Activated gamma-delta T cell treated with Interleukin-2 at 50 U/mL for 16 hours (primary cell): ENCODE measurements around the gene MS4A6A.
A peak's percentile ranks its signal among the peaks of the same experiment; 100 is the strongest.
"Not testable (repeated sequence)": the region's sequence is repeated elsewhere in the genome, so short reads cannot be mapped to it uniquely, and the experiment has no call there.

Source experiments
- DNase-seq: peaks from one replicate; pipeline ENCODE4 v3.0.0-alpha.2; 2020

The MS4A6A gene, protein sequence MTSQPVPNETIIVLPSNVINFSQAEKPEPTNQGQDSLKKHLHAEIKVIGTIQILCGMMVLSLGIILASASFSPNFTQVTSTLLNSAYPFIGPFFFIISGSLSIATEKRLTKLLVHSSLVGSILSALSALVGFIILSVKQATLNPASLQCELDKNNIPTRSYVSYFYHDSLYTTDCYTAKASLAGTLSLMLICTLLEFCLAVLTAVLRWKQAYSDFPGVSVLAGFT

GRCh38 chr11:60182541-60183330, at the start of gene MS4A6A:
Gene MS4A6A (minus strand): TSS chr11:60183083. CDS start chr11:60181727, 1,356 bp downstream.
- no peak for DNase-seq

DNA sequence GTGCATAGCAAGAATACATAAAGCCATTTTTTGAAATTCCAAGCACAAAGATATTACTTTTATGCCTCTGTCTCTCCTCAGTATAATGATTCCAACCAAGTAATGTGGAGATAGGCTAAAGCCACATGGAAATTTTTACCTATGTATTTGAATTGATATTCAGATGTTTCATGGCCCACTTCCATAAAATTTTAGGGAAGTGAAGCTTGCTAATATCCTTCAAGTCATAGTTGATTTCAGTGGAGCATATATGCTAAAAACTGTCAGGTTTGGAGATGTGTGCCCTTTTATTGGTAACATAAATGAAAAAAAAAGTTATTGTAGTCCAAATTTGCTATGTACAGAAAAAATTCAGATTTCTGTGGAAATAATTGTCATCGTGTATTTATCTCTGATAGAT, 47.8 kb upstream of the MS4A6A start:
- DNase-seq: no peak

DNA sequence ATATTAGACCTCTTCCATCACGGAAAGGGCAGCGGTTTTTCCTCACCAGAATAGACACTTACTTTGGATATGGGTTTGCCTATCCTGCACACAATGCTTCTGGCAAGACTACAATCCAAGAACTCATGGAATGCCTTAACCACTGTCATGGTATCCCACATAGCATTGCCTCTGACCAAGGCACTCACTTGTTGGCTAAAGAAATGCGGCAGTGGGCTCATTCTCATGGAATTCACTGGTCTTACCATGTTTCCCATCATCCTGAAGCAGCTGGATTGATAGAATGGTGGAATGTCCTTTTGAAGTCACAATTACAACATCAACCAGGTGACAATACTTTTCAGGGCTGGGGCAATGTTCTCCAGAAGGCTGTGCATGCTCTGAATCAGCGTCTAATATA, 39.3 kb upstream of the MS4A6A start:
- no peak for DNase-seq

DNA sequence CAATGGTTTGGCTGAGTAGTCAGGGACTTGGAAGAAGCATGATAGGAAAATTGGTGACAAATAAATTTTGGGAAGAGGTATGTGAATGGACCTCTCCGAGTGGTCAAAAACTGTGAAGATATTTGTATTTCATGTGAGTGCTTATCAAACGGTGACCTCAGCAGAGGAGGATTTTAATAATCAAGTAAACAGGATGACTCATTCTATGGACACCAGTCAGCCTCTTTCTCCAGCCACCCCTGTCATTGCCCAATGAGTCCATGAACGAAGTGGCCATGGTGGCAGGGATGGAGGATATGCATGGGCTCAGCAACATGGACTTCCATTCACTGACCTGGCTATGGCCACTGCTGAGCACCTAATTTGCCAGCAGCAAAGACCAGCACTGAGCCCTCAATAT, 38.8 kb upstream of the MS4A6A start:
- DNase-seq: no peak

- no peak for DNase-seq
Measured at GRCh38 chr11:60221181-60221580, 38.3 kb upstream of the MS4A6A start.

DNA sequence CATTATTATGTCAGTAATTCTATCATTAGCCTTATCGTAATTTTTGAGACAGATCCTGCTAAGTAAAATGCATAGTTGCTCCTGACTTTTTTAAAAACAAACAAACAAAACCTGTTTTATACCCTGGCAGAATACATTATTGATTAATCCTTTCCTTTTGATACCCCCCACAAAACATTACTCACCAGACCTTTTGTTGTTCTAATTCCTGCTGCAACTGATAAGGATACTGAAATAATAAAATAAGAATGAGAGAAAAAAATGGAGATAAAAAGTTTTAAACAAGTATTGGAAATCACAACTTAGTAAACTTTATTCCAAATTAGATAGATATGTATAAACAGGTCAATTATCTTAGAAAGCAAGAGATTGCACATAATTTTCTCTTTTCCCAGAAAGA, 31.5 kb upstream of the MS4A6A start:
- no peak for DNase-seq

DNA sequence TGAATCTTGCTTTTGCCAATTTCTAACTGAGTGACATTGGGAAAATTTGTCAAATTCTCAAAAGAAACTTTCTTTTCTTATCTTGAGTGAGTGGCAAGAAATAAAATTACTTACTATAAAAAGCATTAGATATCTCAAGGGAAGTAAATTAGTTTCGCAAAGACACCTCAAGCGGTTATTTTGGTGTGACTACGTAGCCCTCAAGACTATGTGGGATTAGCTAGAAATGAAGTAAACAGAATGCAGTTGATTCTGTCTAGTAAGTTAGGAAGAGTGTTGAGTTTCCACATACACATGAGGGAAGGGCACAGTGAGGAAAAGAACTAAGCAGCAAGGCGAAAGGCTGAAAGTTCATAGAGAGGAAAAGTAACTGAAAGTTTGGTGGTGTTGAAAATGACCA, 28.3 kb upstream of the MS4A6A start:
- DNase-seq: no peak

- DNase-seq: no peak
Measured at GRCh38 chr11:60209977-60210376, 27.1 kb upstream of the MS4A6A start.

GRCh38 chr11:60208951-60209350, 26.1 kb upstream of the MS4A6A start:
- DNase-seq: no peak

DNA sequence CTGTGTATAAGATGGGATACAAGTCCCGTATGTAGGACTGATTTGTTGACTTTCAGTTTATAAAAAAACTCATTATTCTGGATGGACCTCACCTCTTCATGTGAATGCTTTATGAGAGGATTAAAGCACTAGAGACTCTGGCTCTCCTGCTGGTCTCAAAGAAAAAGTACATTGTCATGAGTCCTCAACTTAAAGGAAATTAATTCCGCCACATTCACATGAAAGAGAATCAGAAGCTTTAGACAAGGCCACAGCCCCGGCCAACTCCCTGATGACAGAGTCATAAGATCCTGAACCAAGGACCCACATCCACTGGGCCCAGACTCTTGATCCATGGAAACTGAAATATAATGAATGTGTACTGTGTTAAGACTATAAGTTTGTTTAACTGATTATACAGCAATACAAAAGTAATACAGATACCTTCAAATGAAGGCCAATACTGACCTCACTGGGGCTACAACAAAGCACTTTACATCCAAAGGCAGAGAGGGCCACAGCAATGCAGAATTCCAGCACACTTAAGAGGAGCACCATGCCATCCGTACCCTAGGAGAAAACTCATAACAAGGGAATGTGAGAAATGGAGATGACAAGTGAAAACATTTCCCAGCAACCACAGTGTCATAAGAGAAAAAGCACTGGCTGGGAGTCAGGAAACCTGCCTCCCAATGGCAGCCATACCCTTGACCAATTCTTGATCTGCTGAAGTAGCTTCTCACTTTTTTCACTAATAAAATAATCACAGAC, 25.4 kb upstream of the MS4A6A start:
- DNase-seq: no peak

DNA sequence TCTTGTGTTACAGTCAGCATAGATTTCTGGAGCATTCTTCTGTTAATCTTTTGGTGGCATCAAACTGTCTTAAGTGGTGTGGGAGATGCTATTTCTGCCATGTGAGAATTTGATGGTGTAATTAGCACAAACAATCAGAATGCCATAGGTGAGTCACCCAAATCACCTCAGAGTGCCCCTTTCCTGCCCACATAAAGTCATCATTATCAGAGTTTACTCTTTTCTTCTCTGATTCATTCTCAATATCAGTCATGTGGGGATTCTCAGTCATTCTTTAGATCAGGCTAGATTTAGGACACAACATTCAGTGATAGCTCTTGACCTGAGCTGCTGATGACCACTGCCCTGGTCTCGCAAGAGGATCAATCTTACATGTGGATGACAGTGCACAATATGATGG, 23.7 kb upstream of the MS4A6A start:
- DNase-seq: no peak

DNA sequence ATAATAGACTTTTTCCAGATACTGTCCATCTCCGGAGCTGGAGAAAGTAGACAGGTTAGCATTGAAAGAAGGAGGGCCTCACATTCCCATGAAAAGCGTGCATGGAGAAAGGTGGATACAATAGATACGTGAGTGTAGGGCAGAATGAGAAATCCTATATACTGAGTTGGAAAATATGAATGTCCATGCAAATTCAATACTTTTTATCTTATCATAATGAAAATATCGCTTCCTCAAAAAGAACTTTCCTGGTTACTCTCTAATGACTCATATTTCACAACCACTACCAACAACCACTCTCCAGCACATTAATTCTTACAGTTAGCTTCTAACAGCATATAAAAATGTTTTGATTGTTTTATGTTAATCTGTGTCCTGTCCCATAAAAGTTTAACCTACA, 22.0 kb upstream of the MS4A6A start:
- DNase-seq: no peak

- DNase-seq: not testable (repeated sequence)
Measured at GRCh38 chr11:60201334-60201733, 18.5 kb upstream of the MS4A6A start.

DNA sequence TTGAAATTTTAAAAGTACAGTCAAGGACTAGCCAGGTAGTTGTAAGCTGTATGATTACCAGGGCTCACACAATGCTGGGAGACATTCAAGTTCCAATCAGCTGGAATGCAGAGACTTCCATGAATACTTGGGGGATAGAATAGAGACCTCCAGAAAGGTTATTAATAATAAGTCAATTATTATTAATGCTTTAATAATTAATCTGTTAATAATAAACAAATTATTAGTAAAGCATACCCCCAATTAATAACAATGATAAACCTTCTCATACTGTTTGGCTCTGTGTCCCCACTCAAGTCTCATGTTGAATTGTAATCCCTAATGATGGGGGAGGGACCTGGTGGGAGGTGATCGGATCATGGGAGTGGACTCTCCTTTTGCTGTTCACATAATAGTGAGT, 14.6 kb upstream of the MS4A6A start:
- DNase-seq: no peak

- DNase-seq: no peak
Measured at GRCh38 chr11:60195923-60196368, 13.1 kb upstream of the MS4A6A start.

DNA sequence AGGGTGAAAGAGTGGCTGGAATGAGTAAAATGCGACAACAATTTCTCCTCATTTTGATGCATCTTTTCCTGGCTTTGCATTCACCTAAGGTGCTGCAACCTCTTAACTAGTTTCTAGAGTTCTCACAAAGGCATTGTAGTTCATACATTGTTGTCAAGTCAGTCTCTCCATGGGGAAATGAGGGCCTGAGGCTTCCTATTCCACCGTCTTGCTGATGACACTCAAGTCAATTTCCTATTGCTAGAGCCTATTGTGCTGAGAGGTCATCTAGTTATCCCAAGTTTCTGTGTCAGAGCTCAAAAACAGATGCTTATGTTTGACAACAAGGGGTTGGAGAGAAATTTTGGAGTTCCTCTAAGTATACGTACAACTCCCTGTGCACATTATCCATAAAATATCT, 11.6 kb upstream of the MS4A6A start:
- no peak for DNase-seq

DNA sequence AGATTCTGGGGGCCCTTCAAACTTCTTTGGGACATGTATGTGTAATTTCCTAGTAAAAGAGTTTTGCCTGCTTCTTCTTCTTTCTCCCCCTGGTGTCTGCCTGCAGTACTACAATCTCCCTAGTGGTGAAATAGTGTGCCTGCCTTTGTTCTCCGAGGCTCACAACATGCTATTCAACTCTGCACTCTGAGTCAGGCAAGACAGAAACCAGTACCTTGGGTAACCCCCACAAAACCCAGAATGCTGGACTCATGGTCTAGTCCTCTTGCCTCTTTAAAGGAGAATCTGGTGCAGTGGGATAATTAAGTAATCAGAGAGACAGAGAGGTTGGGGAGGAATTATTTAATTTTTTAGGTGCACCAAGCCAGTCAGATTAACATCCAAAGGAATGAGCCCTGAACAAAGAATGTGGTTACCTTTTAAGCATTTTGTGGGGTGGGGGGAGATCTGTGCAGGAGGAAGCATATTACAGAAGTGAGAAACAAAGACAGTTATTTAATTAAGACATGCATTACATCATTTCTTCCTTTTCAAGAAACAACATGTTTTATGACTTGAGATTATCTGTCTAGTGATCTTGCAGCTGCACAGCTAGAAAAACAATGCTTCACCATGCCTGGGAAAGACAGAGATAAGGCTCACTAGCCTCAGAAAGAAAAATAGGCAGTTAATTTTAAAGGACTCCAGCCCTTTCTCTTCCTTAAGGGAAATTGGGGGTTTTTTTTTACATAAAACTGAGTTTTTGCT, 11.0 kb upstream of the MS4A6A start:
- peak; percentile 53 for DNase-seq

DNA sequence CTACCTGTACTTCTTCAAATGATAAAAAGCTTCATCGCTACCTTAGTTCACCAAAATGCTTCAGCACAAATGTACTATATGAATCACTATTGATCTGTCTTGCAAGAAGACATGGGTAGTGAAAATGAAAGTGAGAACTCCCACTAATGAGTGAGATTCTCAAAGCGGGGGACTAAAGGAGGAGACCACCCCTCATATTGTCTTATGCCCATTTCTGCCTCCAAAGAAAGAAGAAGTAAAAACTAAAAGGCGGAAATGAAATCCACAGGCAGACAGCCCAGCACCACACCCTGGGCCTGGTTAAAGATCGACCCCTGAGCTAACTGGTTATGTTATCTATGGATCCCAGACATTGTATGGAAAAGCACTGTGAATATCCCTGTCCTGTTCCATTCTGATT, 9.7 kb upstream of the MS4A6A start:
- DNase-seq: not testable (repeated sequence)

GRCh38 chr11:60188481-60188880, 5.6 kb upstream of the MS4A6A start:
- DNase-seq: not testable (repeated sequence)

DNA sequence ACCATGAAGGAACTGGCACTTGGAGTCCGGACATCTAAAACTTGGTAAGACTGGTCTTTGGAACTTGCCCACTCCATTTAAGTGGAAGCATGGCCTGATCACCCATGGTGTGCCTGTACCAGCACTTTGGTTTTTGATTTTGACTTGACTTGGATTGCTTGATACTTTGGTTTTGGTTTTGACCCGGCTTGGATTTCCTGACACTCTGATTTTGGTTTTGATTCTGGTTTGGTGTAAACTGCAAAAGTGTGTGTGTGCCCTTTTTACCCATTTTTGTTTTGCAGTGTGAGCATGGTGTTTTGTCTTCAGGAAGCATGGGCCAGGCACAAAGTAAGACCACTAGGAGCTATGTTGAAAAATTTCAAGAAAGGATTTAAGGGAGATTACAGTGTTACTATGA, 3.2 kb upstream of the MS4A6A start:
- DNase-seq: not testable (repeated sequence)

- not testable (repeated sequence) for DNase-seq
Measured at GRCh38 chr11:60185512-60185827, 2.6 kb upstream of the MS4A6A start.

DNA sequence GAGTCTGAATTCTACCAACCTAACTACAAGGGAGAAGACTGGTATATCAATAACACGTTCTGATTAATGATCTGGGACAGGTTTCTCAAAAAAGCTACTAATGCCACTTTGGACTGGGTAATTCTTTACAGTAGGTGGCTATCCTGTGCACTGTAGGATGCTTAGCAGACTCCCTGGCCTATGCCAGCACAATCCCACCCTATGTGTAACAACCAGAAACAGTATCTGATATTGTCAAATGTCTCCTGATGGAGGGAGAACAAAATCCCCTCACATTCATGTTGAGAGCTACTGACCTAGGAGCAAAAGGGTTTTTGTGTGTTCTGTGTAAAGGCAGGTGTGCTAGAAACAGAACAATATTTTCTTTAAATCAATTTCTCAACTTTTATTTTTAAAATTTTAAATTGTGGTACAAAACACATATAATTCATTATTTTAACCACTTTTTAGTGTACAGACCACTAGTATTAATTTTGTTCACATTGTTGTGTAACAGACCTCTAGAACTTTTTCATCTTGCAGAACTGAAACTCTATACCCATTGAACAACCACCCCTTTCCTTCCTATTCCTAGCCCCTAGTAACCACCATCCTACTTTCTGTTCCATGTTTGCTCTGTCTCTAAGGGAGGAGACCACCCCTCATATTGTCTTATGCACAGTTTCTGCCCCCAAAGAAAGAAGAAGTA, 2.1 kb upstream of the MS4A6A start:
- DNase-seq: no peak
